ENCODE data around the gene HHAT.

The HHAT gene

DNA sequence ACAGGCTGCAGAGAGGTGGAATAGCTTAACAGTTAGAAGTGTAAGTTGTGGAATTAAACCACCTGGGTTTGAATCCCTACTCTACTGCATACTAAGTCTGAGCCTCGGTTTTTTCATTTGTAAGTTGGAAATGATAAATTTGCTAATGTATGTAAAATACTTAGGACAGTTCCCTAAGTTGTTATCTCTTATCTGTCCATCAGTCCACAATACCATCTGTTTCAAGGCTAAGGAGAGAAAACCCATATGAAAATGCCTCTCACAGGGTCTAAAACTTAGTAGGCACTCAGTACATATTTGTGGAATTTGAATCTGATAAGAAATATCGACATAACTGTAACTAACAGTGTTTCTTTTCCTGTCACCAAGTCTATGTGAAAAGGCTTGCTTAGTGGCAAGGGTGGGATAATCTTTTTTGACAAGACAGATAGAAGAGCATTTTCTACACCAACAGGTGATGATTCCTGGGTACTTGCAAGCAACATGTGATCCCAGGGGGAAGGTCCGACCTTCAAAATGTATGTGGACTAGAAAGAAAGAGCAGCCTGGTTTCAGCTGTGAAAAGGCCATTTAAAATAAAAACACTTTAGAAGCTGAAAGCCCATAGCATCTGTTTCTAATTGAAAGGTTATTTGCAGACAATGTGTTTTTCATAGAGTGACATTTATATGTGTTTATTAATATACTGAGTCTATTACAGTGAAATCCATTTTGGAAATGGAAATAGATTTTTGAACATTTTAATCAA lies 202.9 kb downstream of the HHAT start:
- no peak for DNase-seq (ENCODE audit: extremely low read depth in 1 of 2, low read depth in 1 of 2)

DNA sequence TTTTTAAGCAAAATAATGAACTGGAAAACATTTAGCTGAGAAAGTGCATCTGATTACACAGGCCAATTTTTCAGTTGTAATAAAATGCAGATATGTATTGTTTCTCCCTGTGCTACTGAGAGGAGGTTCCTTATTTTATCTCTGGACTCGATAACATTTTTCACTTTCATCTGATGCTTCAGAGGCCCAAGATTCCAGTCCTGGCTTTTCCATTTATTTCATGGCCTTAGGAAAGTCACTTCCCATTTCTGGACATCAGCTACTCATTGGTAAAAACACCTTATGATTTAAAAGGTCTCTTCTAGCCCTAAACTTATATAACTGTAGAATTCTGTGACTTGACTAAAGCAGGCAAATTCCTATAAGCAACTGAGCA lies 203.5 kb downstream of the HHAT start:
- DNase-seq (ENCODE audit: extremely low read depth in 1 of 2, low read depth in 1 of 2) = no peak

DNA sequence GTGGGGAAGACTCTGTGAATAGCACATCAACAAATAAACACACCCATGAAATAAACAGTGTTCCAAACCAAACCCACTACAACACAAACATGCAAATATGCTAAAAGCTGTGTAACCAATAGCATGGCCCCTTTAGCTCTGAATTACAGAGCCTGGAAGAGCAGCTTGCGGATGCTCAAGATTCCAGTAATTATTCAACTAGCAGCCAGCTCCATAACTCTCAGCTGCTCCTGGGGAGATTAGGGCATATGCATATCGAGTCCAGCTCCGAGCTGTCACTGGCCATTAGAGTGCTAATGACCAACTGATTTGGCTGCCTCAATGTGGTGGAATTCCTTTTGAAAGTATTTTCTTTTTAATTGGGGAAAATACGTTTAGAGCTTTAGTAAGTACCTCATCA lies 207.1 kb downstream of the HHAT start:
- DNase-seq (ENCODE audit: extremely low read depth in 1 of 2, low read depth in 1 of 2) = no peak

DNA sequence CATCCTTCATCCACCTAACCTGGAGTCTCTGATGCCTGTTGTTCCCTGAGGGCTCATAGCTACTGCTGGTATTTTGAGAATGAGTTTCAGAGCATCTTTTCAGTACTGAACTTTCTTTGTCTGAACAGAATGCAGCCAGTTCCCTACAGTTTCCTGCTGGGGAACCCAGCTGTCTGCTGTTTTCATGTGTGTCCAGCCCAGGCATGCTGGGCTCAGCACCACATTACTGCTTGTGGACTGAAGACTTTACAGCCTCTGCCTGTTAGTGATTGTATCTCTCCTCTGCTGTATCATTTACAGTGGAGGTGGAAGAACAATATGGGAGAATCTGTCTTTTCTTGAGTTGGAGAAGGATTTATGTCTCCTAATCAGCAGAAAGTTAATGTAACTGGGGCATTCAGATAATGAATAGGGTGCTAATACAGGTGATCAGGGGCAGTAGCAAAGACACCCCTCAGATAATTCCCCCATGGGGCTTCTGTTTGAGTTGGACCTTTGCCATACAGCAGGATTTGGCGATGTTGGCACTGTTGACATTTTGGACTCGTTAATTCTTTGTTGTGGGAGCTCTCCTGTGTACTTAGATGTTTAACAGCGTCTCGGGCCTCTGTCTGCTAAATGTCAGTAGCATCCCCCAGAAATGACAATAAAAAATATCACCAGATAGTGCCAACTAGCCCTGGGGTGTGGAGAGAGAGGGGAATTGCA lies 207.7 kb downstream of the HHAT start:
- DNase-seq (ENCODE audit: extremely low read depth in 1 of 2, low read depth in 1 of 2) = no peak

DNA sequence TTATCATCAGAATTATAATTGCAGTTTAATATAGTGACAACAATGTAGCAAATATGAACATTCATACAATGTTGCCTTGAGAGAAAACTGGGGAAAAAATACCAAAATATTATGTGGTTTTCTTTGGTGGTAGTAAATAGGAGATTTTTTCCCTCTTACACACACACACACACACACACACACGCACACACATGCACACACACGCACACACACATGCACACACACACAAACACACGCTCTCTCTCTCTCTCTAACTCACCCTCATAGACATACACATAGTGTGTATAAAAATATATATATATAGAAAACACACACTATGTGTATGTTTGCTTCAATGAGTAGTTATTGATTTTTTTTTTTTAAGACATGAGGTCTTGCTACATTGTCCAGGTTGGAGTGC lies 211.6 kb downstream of the HHAT start:
- no peak for DNase-seq (ENCODE audit: extremely low read depth in 1 of 2, low read depth in 1 of 2)

DNA sequence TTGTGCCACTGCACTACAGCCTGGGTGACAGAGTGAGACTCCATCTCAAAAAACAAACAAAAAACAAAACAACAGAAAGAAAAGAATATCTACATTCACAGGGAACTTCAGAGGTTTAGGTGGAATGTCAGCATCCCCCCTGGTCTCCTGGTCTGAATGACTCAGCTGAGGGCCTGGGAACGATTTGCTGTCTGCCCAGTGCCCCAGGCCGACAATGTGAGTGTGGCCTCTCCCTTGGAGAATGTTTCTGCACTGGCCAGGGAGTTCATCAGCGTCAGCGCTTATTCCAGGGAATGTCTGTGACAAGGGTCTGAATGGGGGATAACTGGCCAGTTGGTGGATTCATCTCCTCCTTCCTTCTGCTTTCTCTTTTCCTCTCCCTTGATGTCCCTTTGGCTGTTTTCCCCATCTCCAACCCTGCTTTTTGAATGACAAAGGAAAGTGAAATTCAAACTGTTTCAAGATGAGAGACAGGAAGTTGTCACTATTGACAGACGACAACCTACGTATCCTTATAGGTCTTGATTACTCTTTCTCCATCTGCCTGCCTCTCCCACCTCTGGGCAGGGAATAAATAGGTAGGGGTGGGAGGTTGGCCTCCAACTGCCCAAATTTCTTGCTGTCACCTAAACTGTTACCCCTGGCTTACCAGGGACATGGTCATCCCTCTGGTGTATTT lies 213.1 kb downstream of the HHAT start:
- no peak for DNase-seq (ENCODE audit: extremely low read depth in 1 of 2, low read depth in 1 of 2)

DNA sequence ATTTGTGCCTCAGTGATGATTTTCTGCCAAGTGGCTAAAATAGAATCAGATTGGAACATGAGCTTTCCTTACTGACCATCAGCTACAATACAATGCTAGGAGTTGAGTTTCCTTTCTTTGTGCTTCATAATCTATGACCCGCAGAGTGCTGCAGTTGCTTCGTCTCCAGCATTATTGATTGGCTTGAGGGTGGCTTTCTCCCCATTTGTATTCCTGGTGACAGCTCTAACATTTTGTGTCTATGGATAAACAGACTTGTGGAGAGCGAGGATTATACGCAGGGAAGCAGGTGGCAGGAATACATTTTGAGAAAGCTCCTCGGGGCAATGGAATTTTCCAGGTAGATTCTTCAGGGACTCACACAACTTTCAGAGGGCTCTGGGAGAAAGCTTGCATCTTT lies 223.2 kb downstream of the HHAT start:
- DNase-seq (ENCODE audit: extremely low read depth in 1 of 2, low read depth in 1 of 2) = no peak

DNA sequence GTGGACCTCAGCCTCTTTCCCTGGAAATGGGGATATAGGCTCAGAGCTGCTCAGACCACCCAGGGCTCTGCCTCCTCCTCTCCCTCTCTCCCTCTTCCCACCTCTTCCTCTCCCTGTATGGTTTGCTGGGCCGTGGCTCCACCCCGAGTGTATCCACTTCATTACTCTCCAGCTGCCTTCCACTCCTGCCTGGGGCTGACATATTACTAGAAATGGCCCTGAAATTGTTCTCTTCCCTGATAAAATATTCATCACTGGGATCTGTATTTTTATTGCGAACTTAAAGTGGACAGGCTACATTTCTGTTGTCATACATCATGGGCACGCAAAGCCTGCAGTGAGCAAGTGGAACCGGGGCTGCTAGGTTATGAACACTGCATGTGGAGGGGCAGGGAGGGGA lies 225.0 kb downstream of the HHAT start:
- DNase-seq (ENCODE audit: extremely low read depth in 1 of 2, low read depth in 1 of 2) = no peak

DNA sequence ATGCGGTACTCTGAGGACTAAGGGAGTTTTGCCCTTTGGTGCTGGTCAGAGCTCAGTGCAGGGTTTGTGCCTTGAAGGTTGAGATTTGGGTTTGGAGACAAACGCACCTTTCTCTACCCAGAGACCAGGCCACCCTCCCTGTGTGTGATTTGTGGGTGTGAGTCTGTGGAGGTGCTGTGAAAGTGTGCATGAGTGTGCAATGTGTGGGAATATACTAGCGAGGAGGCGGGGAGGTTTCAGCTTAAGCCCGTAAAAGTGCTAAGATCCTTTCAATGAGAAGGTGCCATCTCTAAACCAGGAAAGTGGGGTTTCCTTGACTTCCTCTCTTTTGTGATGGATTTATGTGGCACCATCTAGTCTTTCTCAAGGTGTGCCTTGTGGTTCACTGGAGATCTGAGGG lies 225.7 kb downstream of the HHAT start:
- DNase-seq (ENCODE audit: extremely low read depth in 1 of 2, low read depth in 1 of 2) = no peak

DNA sequence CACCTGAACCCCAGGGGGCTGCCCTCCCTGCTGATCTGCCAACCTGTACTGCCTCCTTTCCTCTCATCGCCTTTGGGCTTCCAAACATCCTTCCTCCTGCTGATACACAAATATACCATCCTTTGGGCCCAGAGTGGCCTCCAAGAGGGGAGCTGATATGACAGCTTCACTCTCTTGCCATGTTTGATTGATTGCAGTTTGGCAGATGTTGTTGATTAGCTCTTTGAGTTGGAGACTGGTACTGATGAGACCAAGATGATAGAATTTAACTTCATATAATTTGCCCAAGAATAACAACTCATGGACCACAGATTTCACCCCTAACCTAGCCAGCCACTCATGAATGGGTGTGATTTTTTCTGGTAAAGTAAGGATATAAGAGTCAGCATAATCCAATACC lies 227.8 kb downstream of the HHAT start:
- DNase-seq (ENCODE audit: extremely low read depth in 1 of 2, low read depth in 1 of 2) = no peak

DNA sequence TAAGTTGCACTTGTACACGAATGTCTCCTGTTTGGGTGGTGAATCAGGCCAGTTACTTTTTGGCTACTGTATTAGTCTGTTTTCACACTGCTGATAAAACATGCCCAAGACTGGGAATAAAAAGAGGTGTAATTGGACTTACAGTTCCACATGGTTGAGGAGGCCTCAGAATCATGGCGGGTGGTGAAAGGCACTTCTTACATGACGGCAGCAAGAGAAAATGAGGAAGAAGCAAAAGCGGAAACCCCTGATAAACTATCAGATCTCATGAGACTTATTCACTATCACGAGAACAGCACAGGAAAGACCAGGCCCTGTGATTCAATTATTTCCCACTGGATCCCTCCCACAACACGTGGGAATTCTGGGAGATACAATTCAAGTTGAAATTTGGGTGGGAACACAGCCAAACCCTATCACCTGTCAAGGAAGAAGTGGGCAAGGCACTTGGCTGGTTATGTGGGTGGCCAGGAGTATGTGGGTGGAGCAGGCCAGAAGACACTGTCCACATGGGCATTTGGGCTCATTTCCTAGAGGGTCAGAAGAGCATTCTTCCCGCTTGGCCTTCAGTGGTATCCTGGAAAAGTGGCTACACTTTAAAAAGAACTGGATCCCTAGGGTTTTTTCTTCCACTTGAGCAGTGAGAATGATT lies 228.8 kb downstream of the HHAT start:
- DNase-seq (ENCODE audit: extremely low read depth in 1 of 2, low read depth in 1 of 2) = no peak

DNA sequence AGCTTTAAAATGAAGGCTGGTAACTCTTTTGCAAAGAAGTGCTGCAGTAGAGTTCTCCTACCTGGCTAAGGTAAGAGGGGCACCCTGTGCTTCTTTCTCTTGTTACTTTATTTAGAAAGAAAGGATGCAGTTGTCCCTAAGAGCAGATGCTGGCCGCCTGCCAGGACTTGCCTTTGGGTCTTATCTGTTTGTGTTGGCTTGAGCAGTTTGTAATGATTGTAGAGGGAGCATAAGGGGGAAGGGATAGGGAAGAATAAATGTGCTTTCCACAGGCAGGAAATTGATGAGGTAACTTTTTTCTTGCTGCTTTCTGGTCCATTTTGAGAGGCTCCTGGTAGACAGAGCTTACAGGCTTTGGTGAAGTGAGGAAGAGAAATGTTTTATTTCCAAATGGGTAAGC lies 229.6 kb downstream of the HHAT start:
- DNase-seq (ENCODE audit: extremely low read depth in 1 of 2, low read depth in 1 of 2) = no peak

DNA sequence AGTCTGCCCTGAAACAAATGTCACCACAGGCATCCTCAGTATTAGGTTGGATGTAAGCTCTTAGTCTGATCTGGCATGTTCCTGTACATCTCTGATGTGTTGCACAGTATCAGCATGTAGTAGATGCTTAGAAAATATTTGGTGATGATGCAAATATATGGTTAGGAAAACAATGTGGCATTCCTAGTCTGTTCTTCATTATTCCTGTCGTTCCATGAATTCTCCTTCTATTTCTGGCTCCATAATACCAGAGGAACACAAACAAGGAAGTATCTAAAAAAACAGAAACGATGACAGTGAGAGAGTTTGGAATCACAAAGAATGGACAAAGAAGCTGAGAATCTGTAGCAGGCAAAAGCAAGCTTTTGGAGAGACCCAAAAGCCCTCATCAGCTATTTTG lies 236.6 kb downstream of the HHAT start:
- no peak for DNase-seq (ENCODE audit: extremely low read depth in 1 of 2, low read depth in 1 of 2)

DNA sequence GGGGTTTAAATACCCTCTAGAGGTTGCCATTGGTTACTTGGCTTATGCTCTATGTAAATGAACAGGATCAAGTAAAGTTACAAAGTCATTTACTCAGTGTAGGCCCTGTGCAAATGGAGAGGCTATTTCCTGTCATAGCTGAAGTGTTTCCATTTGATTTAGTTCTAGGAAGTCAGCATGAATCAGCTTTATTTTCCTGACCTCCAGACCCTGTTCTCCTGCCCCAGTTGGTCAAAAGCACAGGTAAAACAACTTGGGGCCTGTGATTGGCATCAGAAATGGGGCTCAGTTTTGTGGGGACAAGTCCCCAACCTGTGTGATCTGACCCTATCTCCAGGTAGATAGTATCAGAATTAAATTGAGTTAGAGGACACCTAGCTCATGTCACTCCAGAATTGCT lies 239.9 kb downstream of the HHAT start:
- no peak for DNase-seq (ENCODE audit: extremely low read depth in 1 of 2, low read depth in 1 of 2)

DNA sequence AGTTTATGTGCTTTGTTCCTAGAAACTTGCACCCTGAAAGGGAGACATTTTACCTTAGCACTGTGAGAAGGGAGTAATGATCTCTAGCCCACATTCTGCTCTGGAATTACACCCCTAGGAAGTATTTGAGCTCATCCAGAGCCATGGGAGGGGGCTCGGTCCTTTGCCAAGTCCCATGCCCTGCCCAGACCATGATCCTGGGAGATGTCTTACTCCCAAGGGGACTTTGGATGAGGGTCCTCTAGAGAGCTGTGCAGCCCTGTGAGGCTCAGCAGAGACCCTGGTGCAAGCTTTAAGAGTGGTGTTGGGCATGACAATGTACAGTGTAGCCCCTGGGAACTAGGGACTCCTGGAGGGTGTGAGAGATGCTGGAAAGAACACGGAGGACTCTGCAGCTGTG lies 241.4 kb downstream of the HHAT start:
- DNase-seq (ENCODE audit: extremely low read depth in 1 of 2, low read depth in 1 of 2) = no peak

DNA sequence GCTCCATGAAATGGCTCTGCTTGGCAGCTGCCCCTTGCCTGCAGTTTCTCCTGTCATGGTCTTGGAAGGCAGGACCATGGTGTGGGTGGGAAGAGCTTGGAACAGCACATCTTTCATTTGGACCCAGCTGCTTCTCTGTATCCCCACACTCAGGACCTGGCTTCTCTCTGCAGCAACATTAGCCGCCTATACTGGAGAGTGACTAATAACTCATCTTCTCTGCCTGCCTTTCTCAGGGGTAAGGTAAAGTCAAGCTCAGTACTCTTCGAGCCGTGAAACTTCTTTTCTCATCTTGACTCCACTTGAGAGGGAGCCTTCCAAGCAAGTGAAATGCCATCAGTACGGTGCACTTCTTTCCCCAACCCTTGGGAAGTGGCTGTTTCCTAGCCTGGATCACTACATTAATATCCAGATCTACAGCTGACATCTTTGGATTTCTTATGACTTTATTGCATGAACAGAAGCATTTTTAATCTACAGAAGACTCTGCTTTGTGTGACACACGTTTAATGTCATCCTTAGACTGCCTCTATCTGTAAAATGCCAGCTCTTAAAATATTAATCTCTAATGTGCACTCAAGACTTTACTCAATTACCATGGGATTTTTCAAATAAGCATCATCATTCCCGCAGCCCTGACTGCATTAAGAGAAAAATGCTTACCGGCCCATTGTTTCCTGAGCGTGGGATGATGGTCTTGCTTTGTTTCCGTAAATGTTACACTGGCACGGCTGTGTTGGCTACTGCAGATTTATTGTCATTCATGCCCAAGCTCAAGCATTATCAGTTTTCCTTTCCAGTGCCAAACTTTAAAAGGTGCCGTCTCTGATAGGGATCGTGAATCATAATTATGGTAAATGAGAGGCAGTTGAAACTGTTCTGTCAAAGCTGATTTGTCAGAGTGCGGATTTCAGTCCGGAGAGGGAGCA lies 242.9 kb downstream of the HHAT start:
- no peak for DNase-seq (ENCODE audit: extremely low read depth in 1 of 2, low read depth in 1 of 2)

DNA sequence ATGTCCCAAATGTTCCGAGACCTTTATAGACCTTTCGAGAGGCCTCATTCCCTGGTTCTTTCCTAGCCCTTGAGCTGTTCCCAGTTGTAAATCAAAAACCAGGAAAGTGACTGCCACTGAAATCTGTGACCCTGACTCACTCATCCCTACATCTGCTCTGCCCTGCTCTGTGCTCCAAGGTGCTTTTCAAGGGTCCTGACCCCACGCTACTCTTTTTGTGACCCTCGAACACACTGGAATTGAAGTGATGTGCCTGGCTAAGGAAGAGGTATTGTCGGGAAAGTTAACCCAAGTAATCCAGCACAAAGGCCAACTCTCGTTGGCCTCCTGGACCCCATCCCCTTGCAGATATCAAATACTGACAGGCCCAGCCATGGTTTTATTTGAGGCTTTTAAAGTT lies 244.4 kb downstream of the HHAT start:
- no peak for DNase-seq (ENCODE audit: extremely low read depth in 1 of 2, low read depth in 1 of 2)

DNA sequence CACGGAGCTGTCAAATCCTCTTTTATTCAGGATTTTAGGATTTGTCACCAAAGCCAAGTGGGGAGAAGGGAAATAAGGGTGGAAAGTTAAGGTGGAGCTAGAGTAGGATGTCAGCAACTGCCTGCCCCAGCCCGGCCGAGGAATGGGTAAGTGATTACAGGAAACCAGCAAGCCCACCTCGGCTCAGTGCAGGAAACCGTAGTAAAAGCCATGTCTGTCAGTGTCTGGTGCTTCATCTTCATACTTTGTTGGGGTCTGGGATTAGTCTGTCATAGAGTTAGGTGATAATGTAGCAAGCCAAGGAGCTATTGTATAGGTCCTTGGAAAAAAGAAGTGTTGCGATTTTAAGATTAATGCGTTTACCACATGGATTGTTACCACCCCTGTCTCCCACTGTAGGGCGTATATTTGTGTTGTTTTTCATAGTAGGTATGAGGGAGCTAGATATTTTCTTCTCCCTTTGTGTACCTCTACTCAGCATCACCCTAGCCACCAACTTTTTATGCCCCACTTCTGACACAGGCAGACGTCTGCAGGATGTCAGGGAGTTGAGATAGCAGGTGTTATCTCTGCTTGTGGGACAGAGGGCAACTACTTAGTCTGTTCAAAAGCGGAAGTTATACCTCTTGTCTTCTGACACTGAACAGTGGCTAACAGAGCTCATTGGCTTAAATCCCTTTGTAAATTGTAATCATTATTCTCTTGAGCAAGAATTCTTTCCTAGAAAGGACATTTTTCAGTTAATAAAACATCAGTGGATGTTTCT lies 253.7 kb downstream of the HHAT start:
- DNase-seq (ENCODE audit: extremely low read depth in 1 of 2, low read depth in 1 of 2) = no peak

DNA sequence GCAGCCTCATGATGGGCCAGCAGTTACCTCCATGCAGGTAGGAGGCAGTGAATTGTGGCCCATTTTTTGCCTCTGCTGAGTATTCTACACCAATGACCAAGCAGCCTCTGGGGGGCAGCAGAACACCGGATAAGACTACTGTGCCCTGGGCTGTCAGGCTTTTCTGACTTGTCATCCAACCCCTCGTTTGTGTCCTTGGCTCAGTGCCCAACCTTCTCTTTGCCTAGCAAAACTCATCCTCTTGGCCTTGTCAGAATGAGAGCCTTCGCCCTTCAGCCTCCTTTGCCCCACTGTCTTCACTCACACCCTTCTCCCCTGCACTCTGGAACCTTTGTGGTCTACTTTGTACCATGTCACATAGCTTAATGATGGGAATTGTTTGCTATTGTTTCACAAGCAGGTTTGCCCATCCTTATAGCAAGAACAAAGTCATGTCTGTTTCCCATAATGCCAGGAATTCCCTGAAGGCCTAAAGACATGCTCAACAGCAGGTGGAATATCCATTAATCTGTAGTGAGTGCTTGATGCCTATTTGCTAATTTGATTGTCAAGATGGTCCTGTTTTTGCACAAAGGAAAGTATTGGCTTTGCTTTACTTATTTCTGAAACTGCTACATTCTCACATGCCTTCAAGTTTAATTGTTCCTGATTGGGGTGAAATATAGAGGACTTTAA lies 255.9 kb downstream of the HHAT start:
- peak; percentile 43 to 63 for DNase-seq (ENCODE audit: extremely low read depth in 1 of 2, low read depth in 1 of 2)

Measured in stimulated activated CD8-positive, alpha-beta memory T cell treated with anti-CD3 and anti-CD28 coated beads, Interleukin-7, amount 100 ng/mL, for 48 hours (primary cell).